ENCODE measurements around the gene METTL8.
A peak's percentile ranks its signal among the peaks of the same experiment; 100 is the strongest.

The METTL8 gene

GRCh38 chr2:171436307-171436706 lies 2.5 kb upstream of the METTL8 start:
- TF ChIP-seq CTCF (IDR thresholded peaks at IDR 0.05; ENCODE audit: poor library complexity, severe bottlenecking), result no peak
- ATAC-seq (ENCODE audit: low read depth) (no peak), DNase-seq (ENCODE audit: low spot score) (no peak)
- Histone ChIP-seq H3K27ac (ENCODE audit: poor library complexity, severe bottlenecking) (peak overlapping the region; percentile 83), H3K4me1 (ENCODE audit: insufficient read depth, poor library complexity, severe bottlenecking) (peaks cover 12% of the 10 kb centered on the region), H3K9me3 (ENCODE audit: severe bottlenecking) (peaks cover 2% of the 10 kb centered on the region), H3K4me3 (ENCODE audit: severe bottlenecking) (no peak overlapping the region), H3K27me3 (ENCODE audit: insufficient read depth, poor library complexity, severe bottlenecking) (no peaks in the 10 kb centered on the region), H3K36me3 (ENCODE audit: low read depth) (peaks cover 51% of the 10 kb centered on the region)

DNA sequence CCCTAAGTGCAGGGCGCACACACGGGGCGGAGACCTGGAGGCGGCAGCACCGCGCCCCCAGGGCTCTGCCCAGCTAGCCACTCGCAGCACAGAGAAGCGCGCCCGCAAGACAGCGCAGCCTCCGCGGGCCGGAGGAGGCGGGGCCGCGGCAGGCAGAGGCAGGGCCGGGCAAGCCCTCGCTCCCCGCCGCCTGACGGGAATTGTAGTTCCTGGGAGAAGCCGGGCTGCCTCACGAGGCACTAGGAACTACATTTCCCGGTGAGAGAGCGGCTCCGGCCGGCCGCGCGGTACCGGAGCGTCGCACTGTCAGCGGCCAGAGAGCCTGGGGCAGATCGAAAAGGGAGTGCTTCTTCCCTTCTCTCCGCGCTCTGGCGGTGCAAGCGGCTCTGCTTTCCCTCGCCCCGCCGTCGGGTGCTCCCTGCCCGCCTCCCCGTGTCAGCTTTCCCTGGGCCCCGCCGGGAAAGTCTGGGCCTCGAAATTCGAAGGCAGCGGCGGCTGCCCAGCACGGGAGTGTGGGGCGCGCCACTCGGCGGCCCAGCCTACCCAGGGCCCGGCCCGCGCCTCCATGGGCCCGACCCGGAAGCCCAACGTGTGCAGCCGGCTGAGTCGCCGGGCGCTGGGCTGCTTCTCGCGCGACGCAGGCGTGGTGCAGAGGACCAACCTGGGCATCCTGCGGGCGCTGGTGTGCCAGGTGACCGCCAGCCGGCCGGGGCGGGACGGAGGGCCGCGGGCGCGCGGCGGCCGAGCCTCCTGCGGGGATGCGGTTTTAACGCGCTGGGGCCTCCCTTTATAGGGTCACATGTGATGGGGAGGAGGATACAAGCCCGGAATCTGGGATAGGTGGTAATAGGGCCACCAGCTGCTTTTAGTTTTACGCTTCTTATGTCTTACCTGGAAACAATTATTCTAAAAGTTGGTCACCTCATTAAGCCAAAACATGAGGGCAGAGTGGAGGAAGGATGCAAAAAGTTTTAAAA lies 511 bp upstream of the METTL8 start, which contains the start of gene DCAF17:
TSS of gene DCAF17 (plus strand) at position 214 of the 977 bp plus-strand sequence. CDS start at position 566, 352 bp downstream.
- Histone ChIP-seq H3K9me3 (ENCODE audit: severe bottlenecking) (peaks cover 2% of the 10 kb centered on the region), H3K36me3 (ENCODE audit: low read depth) (peaks cover 35% of the 10 kb centered on the region), H3K27ac (ENCODE audit: poor library complexity, severe bottlenecking) (peak within 1 kb of the TSS; percentile 83), H3K4me3 (ENCODE audit: severe bottlenecking) (peak within 1 kb of the TSS; percentile 46), H3K27me3 (ENCODE audit: insufficient read depth, poor library complexity, severe bottlenecking) (no peaks in the 10 kb centered on the region), H3K4me1 (ENCODE audit: insufficient read depth, poor library complexity, severe bottlenecking) (peaks cover 12% of the 10 kb centered on the region)
- DNase-seq (ENCODE audit: low spot score), result peak; percentile 96
- ATAC-seq (ENCODE audit: low read depth), result peak; percentile 90
- TF ChIP-seq CTCF (IDR thresholded peaks at IDR 0.05; ENCODE audit: poor library complexity, severe bottlenecking), result peak; percentile 61

DNA sequence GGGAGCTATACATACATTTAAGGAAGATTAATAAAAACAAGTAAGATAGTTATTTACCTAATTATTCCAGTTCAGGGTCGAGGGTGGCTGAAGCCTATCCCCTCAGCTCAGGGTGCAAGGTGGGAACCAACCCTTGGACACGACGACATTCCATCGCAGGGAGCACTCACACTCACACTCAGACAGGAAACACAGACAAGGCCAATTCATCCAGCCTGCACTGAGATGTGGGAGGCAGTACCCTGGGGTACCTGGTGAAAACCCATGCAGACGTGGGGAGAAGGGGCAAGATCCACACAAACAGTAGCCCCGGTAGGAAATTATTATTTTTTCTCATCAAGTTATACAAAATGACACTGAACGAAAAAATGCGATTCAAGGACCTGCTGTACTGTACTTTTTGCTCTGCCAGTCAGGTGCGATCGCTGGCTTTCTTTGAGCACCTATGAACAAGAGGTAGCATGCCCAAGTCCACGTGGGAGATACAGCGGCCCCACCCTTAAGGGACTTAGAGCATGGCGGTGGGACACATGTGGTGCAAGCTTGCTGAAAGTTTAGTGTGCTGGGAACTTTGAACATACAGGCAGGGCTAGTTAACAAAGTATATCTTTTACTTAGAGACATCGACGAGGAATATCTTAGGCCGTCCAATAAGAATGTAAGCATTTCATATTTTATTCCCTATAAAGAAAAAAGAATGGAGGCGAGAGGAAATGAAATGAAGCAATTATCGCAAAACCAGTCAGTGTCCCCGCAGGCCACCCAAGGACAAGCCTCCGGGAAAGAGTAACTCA lies 624 bp downstream of the METTL8 start:
- TF ChIP-seq CTCF (IDR thresholded peaks at IDR 0.05; ENCODE audit: poor library complexity, severe bottlenecking), result no peak
- Histone ChIP-seq H3K9me3 (ENCODE audit: severe bottlenecking) (peaks cover 2% of the 10 kb centered on the region), H3K27ac (ENCODE audit: poor library complexity, severe bottlenecking) (peak overlapping the region; percentile 83), H3K4me1 (ENCODE audit: insufficient read depth, poor library complexity, severe bottlenecking) (peaks cover 12% of the 10 kb centered on the region), H3K4me3 (ENCODE audit: severe bottlenecking) (peak overlapping the region; percentile 46), H3K36me3 (ENCODE audit: low read depth) (peaks cover 25% of the 10 kb centered on the region), H3K27me3 (ENCODE audit: insufficient read depth, poor library complexity, severe bottlenecking) (no peaks in the 10 kb centered on the region)
- ATAC-seq (ENCODE audit: low read depth) (peak; percentile 32), DNase-seq (ENCODE audit: low spot score) (peak; percentile 85)

DNA sequence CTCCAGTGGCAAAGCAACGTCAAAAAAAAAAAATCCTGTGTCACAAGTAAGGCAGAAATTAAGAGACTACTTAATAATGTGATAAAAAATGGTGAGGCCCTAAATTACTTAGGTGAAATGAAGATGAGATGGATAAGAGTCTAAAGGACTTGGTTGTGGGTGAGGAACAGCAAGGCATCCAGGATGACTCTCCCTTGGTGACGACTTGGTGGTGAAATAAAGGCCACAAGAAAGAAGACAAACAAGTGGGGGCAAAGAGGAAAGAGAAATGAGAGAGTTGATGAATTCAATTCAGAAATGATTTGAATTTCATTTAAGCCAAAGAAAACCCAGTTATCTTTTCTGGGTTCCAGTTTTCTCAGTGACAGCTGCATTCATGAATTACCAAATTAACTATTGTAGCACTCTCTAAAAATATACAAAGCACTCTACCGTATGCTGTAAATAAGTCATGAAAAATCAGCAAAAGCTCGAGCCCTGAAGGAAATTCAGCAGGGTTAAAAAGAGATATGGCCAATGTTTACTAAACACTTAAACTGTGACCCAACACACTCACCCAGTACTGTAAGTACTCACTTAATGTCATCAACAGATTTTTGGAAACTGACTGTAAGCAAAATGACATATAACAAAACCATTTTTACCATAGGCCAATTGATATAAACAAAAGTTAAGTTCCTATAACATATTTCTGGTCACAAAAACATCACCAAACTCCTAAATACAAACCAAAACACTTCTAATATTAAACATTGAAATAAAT lies 1.4 kb downstream of the METTL8 start:
- H3K4me3 ChIP-seq (ENCODE audit: severe bottlenecking), result peak overlapping the region; percentile 46
- TF ChIP-seq CTCF (IDR thresholded peaks at IDR 0.05; ENCODE audit: poor library complexity, severe bottlenecking), result no peak
- peaks cover 2% of the 10 kb centered on the region for H3K9me3 ChIP-seq (ENCODE audit: severe bottlenecking)
- peak overlapping the region; percentile 83 for H3K27ac ChIP-seq (ENCODE audit: poor library complexity, severe bottlenecking)
- H3K36me3 ChIP-seq (ENCODE audit: low read depth), result peaks cover 17% of the 10 kb centered on the region
- DNase-seq (ENCODE audit: low spot score), result no peak
- peaks cover 12% of the 10 kb centered on the region for H3K4me1 ChIP-seq (ENCODE audit: insufficient read depth, poor library complexity, severe bottlenecking)
- ATAC-seq (ENCODE audit: low read depth), result no peak
- no peaks in the 10 kb centered on the region for H3K27me3 ChIP-seq (ENCODE audit: insufficient read depth, poor library complexity, severe bottlenecking)
